HepG2 (cell line): Measurements from ENCODE around the gene PNPLA2. TPM values are rescaled to one million over a fixed set of nuclear protein-coding genes. Genes with fewer than 3 reads are reported as not detected.

Source experiments
- EEA1 ChIP-seq: sonication (generic); formaldehyde crosslinking; IDR thresholded peaks from 2 replicates; pipeline ENCODE4 v1.5.1; 2020; ENCODE audit warnings: mild to moderate bottlenecking, missing genetic modification reagents, borderline replicate concordance
- FOSL2 ChIP-seq: sonication (generic); formaldehyde crosslinking; IDR thresholded peaks from 2 replicates; pipeline ENCODE4 v1.4.0; 2020; ENCODE audit warnings: missing genetic modification reagents
- FOXM1 ChIP-seq: sonication (generic); formaldehyde crosslinking; IDR thresholded peaks from 2 replicates; pipeline ENCODE4 v1.5.0; 2020; ENCODE audit warnings: missing genetic modification reagents
- HOXA5 ChIP-seq: sonication (generic); formaldehyde crosslinking; IDR thresholded peaks from 2 replicates; pipeline ENCODE4 v1.4.0; 2020; ENCODE audit warnings: missing genetic modification reagents
- HOXA9 ChIP-seq: sonication (generic); formaldehyde crosslinking; IDR thresholded peaks from 2 replicates; pipeline ENCODE4 v1.8.1; 2022; ENCODE audit warnings: missing genetic modification reagents, mild to moderate bottlenecking, moderate library complexity, borderline replicate concordance
- IKZF1 ChIP-seq: fragments of 450-650 bp; IDR thresholded peaks from 2 replicates; pipeline ENCODE4 v1.7.1; 2016
- MBNL3 ChIP-seq: fragments of 250-450 bp; sonication (Bioruptor Pico); conservative IDR thresholded peaks from 2 replicates; pipeline ENCODE4 v1.8.0; 2022; ENCODE audit warnings: mild to moderate bottlenecking, inconsistent platforms
- NCOA5 ChIP-seq: sonication (generic); formaldehyde crosslinking; IDR thresholded peaks from 2 replicates; pipeline ENCODE4 v1.4.0; 2020; ENCODE audit warnings: missing genetic modification reagents
- NFE2L1 ChIP-seq: sonication (generic); formaldehyde crosslinking; IDR thresholded peaks from 2 replicates; pipeline ENCODE4 v1.4.0; 2020; ENCODE audit warnings: missing genetic modification reagents, mild to moderate bottlenecking, borderline replicate concordance
- NR2F1 ChIP-seq, 2 experiments: fragments of 450-650 bp in 1 of 2; formaldehyde crosslinking in 1 of 2; IDR thresholded peaks; 2 replicates each; pipeline versions ENCODE4 v1.5.0 to v1.6.1; 2016 to 2020; ENCODE audit warnings: mild to moderate bottlenecking in 1 of 2, missing compliant biosample characterization in 1 of 2, missing genetic modification reagents in 1 of 2, moderate library complexity in 1 of 2
- PLRG1 ChIP-seq: fragments of 450-650 bp; conservative IDR thresholded peaks from 2 replicates; pipeline ENCODE4 v1.6.1; 2016
- RBM22 ChIP-seq: fragments of 200-400 bp; formaldehyde crosslinking; optimal IDR thresholded peaks from 2 replicates; pipeline ENCODE3; 2017; ENCODE audit warnings: mild to moderate bottlenecking, low read length, moderate library complexity
- REL ChIP-seq: sonication (generic); formaldehyde crosslinking; conservative IDR thresholded peaks from 2 replicates; pipeline ENCODE4 v1.8.0; 2022; ENCODE audit warnings: mild to moderate bottlenecking, missing genetic modification reagents, moderate library complexity
- REXO4 ChIP-seq: sonication (generic); formaldehyde crosslinking; IDR thresholded peaks from 2 replicates; pipeline ENCODE4 v1.8.0; 2022; ENCODE audit warnings: missing genetic modification reagents, mild to moderate bottlenecking, borderline replicate concordance
- SSRP1 ChIP-seq: IDR thresholded peaks from 2 replicates; pipeline ENCODE4 v1.6.1; 2016; ENCODE audit warnings: control low read depth
- ZBTB21 ChIP-seq: sonication (generic); formaldehyde crosslinking; IDR thresholded peaks from 2 replicates; pipeline ENCODE4 v1.4.0; 2020; ENCODE audit warnings: missing genetic modification reagents
- ZC3H4 ChIP-seq: sonication (generic); formaldehyde crosslinking; IDR thresholded peaks from 2 replicates; pipeline ENCODE4 v1.4.0; 2020; ENCODE audit warnings: missing genetic modification reagents, borderline replicate concordance
- ZMYM3 ChIP-seq: sonication (generic); formaldehyde crosslinking; IDR thresholded peaks from 2 replicates; pipeline ENCODE4 v1.5.1; 2020; ENCODE audit warnings: mild to moderate bottlenecking, missing genetic modification reagents
- ZNF224 ChIP-seq: sonication (generic); formaldehyde crosslinking; IDR thresholded peaks from 2 replicates; pipeline ENCODE4 v1.5.0; 2020; ENCODE audit warnings: mild to moderate bottlenecking, missing genetic modification reagents
- ZNF274 ChIP-seq: sonication (generic); formaldehyde crosslinking; IDR thresholded peaks from 2 replicates; pipeline ENCODE4 v1.5.1; 2020; ENCODE audit warnings: mild to moderate bottlenecking, missing genetic modification reagents
- ZNF367 ChIP-seq: sonication (generic); formaldehyde crosslinking; IDR thresholded peaks from 2 replicates; pipeline ENCODE4 v1.4.0; 2020; ENCODE audit warnings: missing genetic modification reagents, borderline replicate concordance
- ZNF446 ChIP-seq: sonication (generic); formaldehyde crosslinking; IDR thresholded peaks from 2 replicates; pipeline ENCODE4 v1.5.0; 2020; ENCODE audit warnings: mild to moderate bottlenecking, missing genetic modification reagents
- ZNF547 ChIP-seq: sonication (generic); formaldehyde crosslinking; IDR thresholded peaks from 2 replicates; pipeline ENCODE4 v1.5.1; 2020; ENCODE audit warnings: mild to moderate bottlenecking, missing genetic modification reagents
- ZNF75D ChIP-seq: sonication (generic); formaldehyde crosslinking; IDR thresholded peaks from 2 replicates; pipeline ENCODE4 v1.8.1; 2023; ENCODE audit warnings: missing genetic modification reagents, mild to moderate bottlenecking, borderline replicate concordance
- ZNF775 ChIP-seq: sonication (generic); formaldehyde crosslinking; IDR thresholded peaks from 2 replicates; pipeline ENCODE4 v1.4.0; 2020; ENCODE audit warnings: missing genetic modification reagents, mild to moderate bottlenecking, moderate library complexity, borderline replicate concordance
- ZNF816 ChIP-seq: sonication (generic); formaldehyde crosslinking; IDR thresholded peaks from 2 replicates; pipeline ENCODE4 v1.8.0; 2022; ENCODE audit warnings: missing genetic modification reagents, mild to moderate bottlenecking, borderline replicate concordance
- ZSCAN20 ChIP-seq: sonication (generic); formaldehyde crosslinking; IDR thresholded peaks from 2 replicates; pipeline ENCODE4 v1.4.0; 2020; ENCODE audit warnings: missing genetic modification reagents, mild to moderate bottlenecking, borderline replicate concordance
- ZSCAN22 ChIP-seq: sonication (generic); formaldehyde crosslinking; IDR thresholded peaks from 2 replicates; pipeline ENCODE4 v1.4.0; 2020; ENCODE audit warnings: mild to moderate bottlenecking, missing genetic modification reagents
- polyA plus RNA-seq, 8 experiments: library from polyadenylated mRNA; depleted of rRNA in 3 of 8; stranded (reverse) in 7 of 8; unstranded in 1 of 8; fragments of >200 nt; fragmentation: Illumina TruSeq in 4 of 8; extraction: Trizol in 4 of 8; gene quantifications; 2 replicates each; pipeline versions ENCODE4 v1.2.1 to v1.2.3, GENCODE V29; 2011 to 2016; ENCODE audit warnings: low read depth in 4 of 8, missing spikeins in 1 of 8, mixed read lengths in 1 of 8; ENCODE audit not compliant: insufficient read depth in 1 of 8
- total RNA-seq, 5 experiments: library from RNA; depleted of rRNA; stranded (reverse); fragments of >200 nt; fragmentation: Illumina TruSeq; extraction: Trizol; gene quantifications; 2 replicates each; pipeline ENCODE4 v1.2.3, GENCODE V29; 2016; ENCODE audit warnings: low read depth in 1 of 5
- TF ChIP-seq, protein P1 (sequence below): sonication (generic); formaldehyde crosslinking; IDR thresholded peaks from 2 replicates; pipeline ENCODE4 v1.4.0; 2020; ENCODE audit warnings: mild to moderate bottlenecking, missing genetic modification reagents
- TF ChIP-seq, protein P2 (sequence below): sonication (generic); formaldehyde crosslinking; IDR thresholded peaks from 2 replicates; pipeline ENCODE4 v1.5.0; 2020; ENCODE audit warnings: missing genetic modification reagents
- TF ChIP-seq, protein P3 (sequence below): sonication (generic); formaldehyde crosslinking; IDR thresholded peaks from 2 replicates; pipeline ENCODE4 v1.4.0; 2020; ENCODE audit warnings: mild to moderate bottlenecking, missing genetic modification reagents

The PNPLA2 gene
- total and polyA plus RNA-seq, 2 of the 13 experiments (the other 11 are each of a cell fraction or from before 2014, with no cell fraction given): 10.5 to 43.2 TPM

DNA sequence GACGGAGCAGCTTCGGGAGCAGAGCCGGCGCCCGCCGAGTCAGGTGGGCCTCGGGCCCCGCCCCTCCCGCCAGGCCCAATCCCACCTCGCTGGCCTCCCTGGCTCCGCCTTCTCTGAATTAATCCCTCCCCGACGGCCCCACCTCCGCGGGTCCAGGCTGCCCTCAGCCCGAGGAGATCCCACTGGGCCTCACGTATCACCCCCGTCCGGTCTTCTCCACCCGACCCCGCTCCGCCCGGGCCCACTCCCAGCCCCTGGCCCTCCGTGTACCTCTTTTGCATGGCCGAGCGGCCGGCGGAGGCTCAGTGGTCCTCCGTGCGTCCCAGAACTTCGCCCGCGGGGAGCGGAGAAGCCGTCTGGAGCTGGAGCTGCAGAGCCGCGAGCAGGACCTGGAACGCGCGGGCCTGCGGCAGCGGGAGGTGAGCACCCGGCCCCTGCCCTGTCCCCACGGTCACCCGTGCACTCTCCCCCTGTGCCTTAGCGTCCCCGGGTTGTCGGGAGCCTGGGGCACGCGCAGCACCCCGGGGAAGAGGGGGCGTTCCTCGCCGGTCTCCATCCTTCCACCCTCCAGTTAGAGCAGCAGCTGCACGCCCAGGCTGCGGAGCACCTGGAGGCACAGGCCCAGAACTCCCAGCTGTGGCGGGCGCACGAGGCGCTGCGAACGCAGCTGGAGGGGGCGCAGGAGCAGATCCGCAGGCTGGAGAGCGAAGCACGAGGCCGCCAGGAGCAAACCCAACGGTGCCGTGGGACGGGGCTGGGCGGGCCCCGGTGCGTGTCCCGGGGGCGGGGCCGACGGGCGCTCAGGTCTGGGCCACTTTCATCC lies 11.8 kb downstream of the PNPLA2 start (continued):
- TF ChIP-seq ZMYM3 (no peak), FOXM1 (CRISPR knock-in tag) (no peak), SSRP1 (CRISPR knock-in tag) (no peak), NFE2L1 (CRISPR knock-in tag) (no peak), REL (CRISPR knock-in tag) (no peak), IKZF1 (no peak), ZSCAN20 (no peak), MBNL3 (no peak), HOXA9 (CRISPR knock-in tag) (no peak), ZNF75D (CRISPR knock-in tag) (no peak), ZNF367 (no peak), EEA1 (CRISPR knock-in tag) (no peak), HOXA5 (CRISPR knock-in tag) (peak; percentile 23; the same call in 1 of the 2 replicates), REXO4 (CRISPR knock-in tag) (no peak), NR2F1 (CRISPR knock-in tag; IDR thresholded peaks at IDR 0.05) (no peak), ZNF547 (CRISPR knock-in tag) (0 out of 2 replicates have a peak, but pooled peaks have one; percentile 56), NCOA5 (CRISPR knock-in tag) (no peak), ZSCAN22 (no peak), ZC3H4 (CRISPR knock-in tag) (no peak), ZBTB21 (CRISPR knock-in tag) (no peak), ZNF446 (CRISPR knock-in tag) (no peak), ZNF274 (CRISPR knock-in tag) (peak; percentile 87), ZNF816 (CRISPR knock-in tag) (no peak), FOSL2 (CRISPR knock-in tag) (no peak), PLRG1 (no peak), ZNF224 (no peak), RBM22 (no peak), ZNF775 (CRISPR knock-in tag) (no peak)
- TF ChIP-seq, protein P1, sequence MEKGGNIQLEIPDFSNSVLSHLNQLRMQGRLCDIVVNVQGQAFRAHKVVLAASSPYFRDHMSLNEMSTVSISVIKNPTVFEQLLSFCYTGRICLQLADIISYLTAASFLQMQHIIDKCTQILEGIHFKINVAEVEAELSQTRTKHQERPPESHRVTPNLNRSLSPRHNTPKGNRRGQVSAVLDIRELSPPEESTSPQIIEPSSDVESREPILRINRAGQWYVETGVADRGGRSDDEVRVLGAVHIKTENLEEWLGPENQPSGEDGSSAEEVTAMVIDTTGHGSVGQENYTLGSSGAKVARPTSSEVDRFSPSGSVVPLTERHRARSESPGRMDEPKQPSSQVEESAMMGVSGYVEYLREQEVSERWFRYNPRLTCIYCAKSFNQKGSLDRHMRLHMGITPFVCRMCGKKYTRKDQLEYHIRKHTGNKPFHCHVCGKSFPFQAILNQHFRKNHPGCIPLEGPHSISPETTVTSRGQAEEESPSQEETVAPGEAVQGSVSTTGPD (CRISPR knock-in tag): no peak
- TF ChIP-seq, protein P2, sequence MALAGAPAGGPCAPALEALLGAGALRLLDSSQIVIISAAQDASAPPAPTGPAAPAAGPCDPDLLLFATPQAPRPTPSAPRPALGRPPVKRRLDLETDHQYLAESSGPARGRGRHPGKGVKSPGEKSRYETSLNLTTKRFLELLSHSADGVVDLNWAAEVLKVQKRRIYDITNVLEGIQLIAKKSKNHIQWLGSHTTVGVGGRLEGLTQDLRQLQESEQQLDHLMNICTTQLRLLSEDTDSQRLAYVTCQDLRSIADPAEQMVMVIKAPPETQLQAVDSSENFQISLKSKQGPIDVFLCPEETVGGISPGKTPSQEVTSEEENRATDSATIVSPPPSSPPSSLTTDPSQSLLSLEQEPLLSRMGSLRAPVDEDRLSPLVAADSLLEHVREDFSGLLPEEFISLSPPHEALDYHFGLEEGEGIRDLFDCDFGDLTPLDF (CRISPR knock-in tag): no peak
- TF ChIP-seq, protein P3, sequence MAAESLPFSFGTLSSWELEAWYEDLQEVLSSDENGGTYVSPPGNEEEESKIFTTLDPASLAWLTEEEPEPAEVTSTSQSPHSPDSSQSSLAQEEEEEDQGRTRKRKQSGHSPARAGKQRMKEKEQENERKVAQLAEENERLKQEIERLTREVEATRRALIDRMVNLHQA (CRISPR knock-in tag): no peak
